ENCODE results near the gene SIK3. TPM values are rescaled to one million over a fixed set of nuclear protein-coding genes. Genes with fewer than 3 reads are reported as not detected.
A peak's percentile ranks its signal among the peaks of the same experiment; 100 is the strongest.

The SIK3 gene
- total and polyA plus RNA-seq, 2 experiments from 2014 or later, result 6.1 to 33.9 TPM

DNA sequence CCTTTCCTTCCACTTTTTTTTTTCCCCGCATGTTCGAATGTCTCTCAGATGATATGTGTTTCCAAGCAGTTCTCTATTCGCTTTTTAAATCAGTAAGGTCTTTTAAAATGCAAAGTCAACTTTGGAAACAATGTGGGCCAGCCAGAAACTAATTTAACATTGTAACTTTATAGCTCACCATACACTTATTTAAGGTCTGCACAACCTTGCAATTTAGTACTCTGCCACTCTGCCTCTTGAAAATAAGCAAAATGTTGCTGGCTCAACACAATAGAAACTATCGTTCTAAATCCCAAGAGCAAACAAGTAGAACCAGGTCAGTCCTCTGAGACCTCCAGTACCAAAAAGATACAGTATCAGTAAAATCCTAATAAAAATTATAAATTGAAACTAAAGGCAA is 109.0 kb downstream of the SIK3 start (continued):
- TF ChIP-seq, protein P1, sequence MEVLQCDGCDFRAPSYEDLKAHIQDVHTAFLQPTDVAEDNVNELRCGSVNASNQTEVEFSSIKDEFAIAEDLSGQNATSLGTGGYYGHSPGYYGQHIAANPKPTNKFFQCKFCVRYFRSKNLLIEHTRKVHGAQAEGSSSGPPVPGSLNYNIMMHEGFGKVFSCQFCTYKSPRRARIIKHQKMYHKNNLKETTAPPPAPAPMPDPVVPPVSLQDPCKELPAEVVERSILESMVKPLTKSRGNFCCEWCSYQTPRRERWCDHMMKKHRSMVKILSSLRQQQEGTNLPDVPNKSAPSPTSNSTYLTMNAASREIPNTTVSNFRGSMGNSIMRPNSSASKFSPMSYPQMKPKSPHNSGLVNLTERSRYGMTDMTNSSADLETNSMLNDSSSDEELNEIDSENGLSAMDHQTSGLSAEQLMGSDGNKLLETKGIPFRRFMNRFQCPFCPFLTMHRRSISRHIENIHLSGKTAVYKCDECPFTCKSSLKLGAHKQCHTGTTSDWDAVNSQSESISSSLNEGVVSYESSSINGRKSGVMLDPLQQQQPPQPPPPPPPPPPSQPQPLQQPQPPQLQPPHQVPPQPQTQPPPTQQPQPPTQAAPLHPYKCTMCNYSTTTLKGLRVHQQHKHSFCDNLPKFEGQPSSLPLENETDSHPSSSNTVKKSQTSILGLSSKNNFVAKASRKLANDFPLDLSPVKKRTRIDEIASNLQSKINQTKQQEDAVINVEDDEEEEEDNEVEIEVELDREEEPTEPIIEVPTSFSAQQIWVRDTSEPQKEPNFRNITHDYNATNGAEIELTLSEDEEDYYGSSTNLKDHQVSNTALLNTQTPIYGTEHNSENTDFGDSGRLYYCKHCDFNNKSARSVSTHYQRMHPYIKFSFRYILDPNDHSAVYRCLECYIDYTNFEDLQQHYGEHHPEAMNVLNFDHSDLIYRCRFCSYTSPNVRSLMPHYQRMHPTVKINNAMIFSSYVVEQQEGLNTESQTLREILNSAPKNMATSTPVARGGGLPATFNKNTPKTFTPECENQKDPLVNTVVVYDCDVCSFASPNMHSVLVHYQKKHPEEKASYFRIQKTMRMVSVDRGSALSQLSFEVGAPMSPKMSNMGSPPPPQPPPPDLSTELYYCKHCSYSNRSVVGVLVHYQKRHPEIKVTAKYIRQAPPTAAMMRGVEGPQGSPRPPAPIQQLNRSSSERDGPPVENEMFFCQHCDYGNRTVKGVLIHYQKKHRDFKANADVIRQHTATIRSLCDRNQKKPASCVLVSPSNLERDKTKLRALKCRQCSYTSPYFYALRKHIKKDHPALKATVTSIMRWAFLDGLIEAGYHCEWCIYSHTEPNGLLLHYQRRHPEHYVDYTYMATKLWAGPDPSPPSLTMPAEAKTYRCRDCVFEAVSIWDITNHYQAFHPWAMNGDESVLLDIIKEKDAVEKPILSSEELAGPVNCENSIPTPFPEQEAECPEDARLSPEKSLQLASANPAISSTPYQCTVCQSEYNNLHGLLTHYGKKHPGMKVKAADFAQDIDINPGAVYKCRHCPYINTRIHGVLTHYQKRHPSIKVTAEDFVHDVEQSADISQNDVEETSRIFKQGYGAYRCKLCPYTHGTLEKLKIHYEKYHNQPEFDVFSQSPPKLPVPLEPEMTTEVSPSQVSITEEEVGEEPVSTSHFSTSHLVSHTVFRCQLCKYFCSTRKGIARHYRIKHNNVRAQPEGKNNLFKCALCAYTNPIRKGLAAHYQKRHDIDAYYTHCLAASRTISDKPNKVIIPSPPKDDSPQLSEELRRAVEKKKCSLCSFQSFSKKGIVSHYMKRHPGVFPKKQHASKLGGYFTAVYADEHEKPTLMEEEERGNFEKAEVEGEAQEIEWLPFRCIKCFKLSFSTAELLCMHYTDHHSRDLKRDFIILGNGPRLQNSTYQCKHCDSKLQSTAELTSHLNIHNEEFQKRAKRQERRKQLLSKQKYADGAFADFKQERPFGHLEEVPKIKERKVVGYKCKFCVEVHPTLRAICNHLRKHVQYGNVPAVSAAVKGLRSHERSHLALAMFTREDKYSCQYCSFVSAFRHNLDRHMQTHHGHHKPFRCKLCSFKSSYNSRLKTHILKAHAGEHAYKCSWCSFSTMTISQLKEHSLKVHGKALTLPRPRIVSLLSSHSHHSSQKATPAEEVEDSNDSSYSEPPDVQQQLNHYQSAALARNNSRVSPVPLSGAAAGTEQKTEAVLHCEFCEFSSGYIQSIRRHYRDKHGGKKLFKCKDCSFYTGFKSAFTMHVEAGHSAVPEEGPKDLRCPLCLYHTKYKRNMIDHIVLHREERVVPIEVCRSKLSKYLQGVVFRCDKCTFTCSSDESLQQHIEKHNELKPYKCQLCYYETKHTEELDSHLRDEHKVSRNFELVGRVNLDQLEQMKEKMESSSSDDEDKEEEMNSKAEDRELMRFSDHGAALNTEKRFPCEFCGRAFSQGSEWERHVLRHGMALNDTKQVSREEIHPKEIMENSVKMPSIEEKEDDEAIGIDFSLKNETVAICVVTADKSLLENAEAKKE (CRISPR knock-in tag; IDR thresholded peaks at IDR 0.05), result no peak

DNA sequence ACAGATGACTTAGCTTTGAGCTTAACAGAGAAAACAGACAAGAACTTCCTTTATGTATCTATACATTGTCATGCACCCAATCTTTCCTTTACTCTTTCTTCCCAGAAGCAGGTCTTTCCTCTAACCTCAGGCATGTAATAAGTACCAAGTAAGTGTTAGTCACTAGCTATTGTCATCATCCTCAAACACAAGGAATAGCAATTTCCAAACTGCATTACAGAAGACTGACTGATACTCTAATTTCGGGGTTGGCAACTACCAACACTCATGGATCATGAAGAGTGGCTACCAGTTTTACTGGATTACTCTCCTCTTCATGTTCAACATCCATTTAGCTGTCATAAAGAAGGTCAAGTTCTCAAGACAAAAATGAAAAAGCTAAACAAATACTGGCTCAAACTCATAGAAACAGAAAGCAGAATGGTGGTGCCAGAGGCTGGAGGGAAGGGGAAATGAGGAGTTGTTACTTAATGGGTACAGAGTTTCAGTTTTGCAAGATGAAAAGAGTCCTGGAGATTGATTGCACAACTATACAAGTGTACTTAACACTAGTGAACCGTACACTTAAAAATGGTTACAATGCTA is 111.6 kb downstream of the SIK3 start:
- DNase-seq (ENCODE audit: low spot score), result peak; percentile 28
- no peak overlapping the region for H3K27ac ChIP-seq (ENCODE audit: low read depth)

DNA sequence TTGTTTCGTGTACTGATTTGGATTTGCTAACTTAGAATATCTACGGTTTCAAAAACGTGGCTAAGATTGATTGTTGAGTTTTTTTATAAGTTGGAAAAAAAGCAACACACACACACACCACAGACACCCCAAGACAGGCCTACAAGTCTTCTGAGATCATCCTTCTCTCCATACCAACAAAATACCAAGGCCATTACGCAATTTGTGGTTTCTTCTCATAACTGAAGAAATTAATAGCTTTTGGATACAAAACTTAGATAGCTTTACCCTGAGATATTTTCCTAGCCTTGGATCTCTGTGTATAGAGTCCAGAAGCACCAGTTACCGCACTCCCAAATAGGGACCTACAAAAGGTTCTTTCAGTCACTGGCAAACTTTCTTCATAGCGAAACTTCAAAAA is 113.6 kb downstream of the SIK3 start:
- H3K79me2 ChIP-seq (replicated peaks; ENCODE audit: insufficient read depth), result peaks cover 62% of the 10 kb centered on the region
- H3K4me1 ChIP-seq (ENCODE audit: insufficient read depth), result peaks cover 19% of the 10 kb centered on the region
- Mint-ChIP-seq H3K36me3 (ENCODE audit: low read depth) (no peaks in the 10 kb centered on the region), H3K9me3 (no peaks in the 10 kb centered on the region), H3K27me3 (ENCODE audit: insufficient read depth, low read depth, poor library complexity) (peaks cover 3% of the 10 kb centered on the region), H3K4me1 (peaks cover 24% of the 10 kb centered on the region), H3K4me3 (no peak overlapping the region), H3K27ac (no peak overlapping the region)
- no peak overlapping the region for H3K4me3 ChIP-seq
- no peaks in the 10 kb centered on the region for H3K9me2 ChIP-seq (ENCODE audit: insufficient read depth)
- ATAC-seq (no peak), DNase-seq (ENCODE audit: low spot score) (no peak)
- H3K36me3 ChIP-seq (ENCODE audit: insufficient read depth), result no peaks in the 10 kb centered on the region
- H4K20me1 ChIP-seq (replicated peaks; ENCODE audit: insufficient read depth), result peaks cover 21% of the 10 kb centered on the region
- H3K4me2 ChIP-seq, result no peak overlapping the region
- H3K27me3 ChIP-seq (ENCODE audit: insufficient read depth), result no peaks in the 10 kb centered on the region
- no peaks in the 10 kb centered on the region for H3F3A ChIP-seq (replicated peaks; ENCODE audit: low read depth)
- no peak overlapping the region for H3K27ac ChIP-seq (ENCODE audit: low read depth)
- H2AFZ ChIP-seq, result no peak overlapping the region
- TF ChIP-seq, protein P2, sequence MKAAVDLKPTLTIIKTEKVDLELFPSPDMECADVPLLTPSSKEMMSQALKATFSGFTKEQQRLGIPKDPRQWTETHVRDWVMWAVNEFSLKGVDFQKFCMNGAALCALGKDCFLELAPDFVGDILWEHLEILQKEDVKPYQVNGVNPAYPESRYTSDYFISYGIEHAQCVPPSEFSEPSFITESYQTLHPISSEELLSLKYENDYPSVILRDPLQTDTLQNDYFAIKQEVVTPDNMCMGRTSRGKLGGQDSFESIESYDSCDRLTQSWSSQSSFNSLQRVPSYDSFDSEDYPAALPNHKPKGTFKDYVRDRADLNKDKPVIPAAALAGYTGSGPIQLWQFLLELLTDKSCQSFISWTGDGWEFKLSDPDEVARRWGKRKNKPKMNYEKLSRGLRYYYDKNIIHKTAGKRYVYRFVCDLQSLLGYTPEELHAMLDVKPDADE (IDR thresholded peaks at IDR 0.05), result no peak
- TF ChIP-seq CREB1 (CRISPR knock-in tag; IDR thresholded peaks at IDR 0.05; ENCODE audit: low read depth) (no peak), EZH2phosphoT487 (IDR thresholded peaks at IDR 0.05; ENCODE audit: unreplicated experiment) (no peak), STAT1 (IDR thresholded peaks at IDR 0.05; ENCODE audit: unreplicated experiment) (no peak)

More for the DNA sequence above, 111.6 kb downstream of the SIK3 start:
- H3K9me2 ChIP-seq (ENCODE audit: insufficient read depth), result no peaks in the 10 kb centered on the region
- peaks cover 75% of the 10 kb centered on the region for H3K79me2 ChIP-seq (replicated peaks; ENCODE audit: insufficient read depth)
- TF ChIP-seq POLR2AphosphoS5 (IDR thresholded peaks at IDR 0.05; ENCODE audit: low read depth) (no peak), JUNB (IDR thresholded peaks at IDR 0.05; ENCODE audit: unreplicated experiment) (no peak), STAT1 (IDR thresholded peaks at IDR 0.05; ENCODE audit: unreplicated experiment) (no peak)
- H2AFZ ChIP-seq, result no peak overlapping the region
- no peak overlapping the region for H3K4me3 Mint-ChIP-seq
- peaks cover 39% of the 10 kb centered on the region for H3K4me1 ChIP-seq (ENCODE audit: insufficient read depth)
- ATAC-seq, result no peak
- no peaks in the 10 kb centered on the region for H3K9me3 Mint-ChIP-seq
- H4K20me1 ChIP-seq (replicated peaks; ENCODE audit: insufficient read depth), result peaks cover 21% of the 10 kb centered on the region
- H3K27me3 ChIP-seq (ENCODE audit: insufficient read depth), result no peaks in the 10 kb centered on the region
- H3K27ac Mint-ChIP-seq, result no peak overlapping the region
- H3K4me2 ChIP-seq, result no peak overlapping the region
- H3F3A ChIP-seq (replicated peaks; ENCODE audit: low read depth), result no peaks in the 10 kb centered on the region
- H3K36me3 ChIP-seq (ENCODE audit: insufficient read depth), result no peaks in the 10 kb centered on the region
- H3K27me3 Mint-ChIP-seq (ENCODE audit: insufficient read depth, low read depth, poor library complexity), result peaks cover 5% of the 10 kb centered on the region
- no peak overlapping the region for H3K4me3 ChIP-seq
- no peaks in the 10 kb centered on the region for H3K36me3 Mint-ChIP-seq (ENCODE audit: low read depth)
- peaks cover 38% of the 10 kb centered on the region for H3K4me1 Mint-ChIP-seq

Data from GM23338 (cell line).